Measurements from ENCODE around the gene SMYD3. TPM values are rescaled to one million over a fixed set of nuclear protein-coding genes. Genes with fewer than 3 reads are reported as not detected.

The SMYD3 gene
- total and polyA plus RNA-seq, 2 of the 4 experiments (the other 2 are of a cell fraction), result 26.5 to 37.6 TPM

DNA sequence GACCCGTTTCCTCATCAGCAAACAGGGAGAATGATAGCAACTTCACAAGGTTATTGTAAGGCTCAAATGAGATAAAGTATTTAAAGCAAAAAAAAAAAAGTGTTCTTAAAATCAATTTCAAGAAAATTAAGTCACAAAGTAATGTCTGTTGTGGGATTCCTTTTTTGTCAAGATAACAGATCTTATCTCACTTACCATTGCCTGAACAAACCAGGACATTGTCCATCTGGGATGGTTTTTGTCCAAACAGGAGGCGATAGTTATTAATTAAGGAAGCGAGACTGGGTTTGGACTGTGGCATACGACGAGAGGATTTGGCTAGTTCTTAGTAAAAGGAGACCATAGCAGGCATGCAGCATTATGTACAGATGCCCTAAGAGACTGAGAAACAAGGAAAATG, 458.4 kb downstream of the SMYD3 start:
- ChIA-PET POLR2A (ENCODE audit: unreplicated experiment) (interaction anchor here (0.7 kb wide), 1 partner anchor 333 kb away, joined by 3 read pairs; no protein-coding TSS in a partner anchor), CTCF (no interaction called here)
- H3K18ac ChIP-seq (ENCODE audit: low read depth, low read length), result no peak overlapping the region
- ATAC-seq (ENCODE audit: low read depth), result no peak
- no peak for DNase-seq
- TF ChIP-seq RFX5 (IDR thresholded peaks at IDR 0.05; ENCODE audit: low read depth, low read length), result no peak
- TF ChIP-seq, protein P1, sequence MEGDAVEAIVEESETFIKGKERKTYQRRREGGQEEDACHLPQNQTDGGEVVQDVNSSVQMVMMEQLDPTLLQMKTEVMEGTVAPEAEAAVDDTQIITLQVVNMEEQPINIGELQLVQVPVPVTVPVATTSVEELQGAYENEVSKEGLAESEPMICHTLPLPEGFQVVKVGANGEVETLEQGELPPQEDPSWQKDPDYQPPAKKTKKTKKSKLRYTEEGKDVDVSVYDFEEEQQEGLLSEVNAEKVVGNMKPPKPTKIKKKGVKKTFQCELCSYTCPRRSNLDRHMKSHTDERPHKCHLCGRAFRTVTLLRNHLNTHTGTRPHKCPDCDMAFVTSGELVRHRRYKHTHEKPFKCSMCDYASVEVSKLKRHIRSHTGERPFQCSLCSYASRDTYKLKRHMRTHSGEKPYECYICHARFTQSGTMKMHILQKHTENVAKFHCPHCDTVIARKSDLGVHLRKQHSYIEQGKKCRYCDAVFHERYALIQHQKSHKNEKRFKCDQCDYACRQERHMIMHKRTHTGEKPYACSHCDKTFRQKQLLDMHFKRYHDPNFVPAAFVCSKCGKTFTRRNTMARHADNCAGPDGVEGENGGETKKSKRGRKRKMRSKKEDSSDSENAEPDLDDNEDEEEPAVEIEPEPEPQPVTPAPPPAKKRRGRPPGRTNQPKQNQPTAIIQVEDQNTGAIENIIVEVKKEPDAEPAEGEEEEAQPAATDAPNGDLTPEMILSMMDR (conservative IDR thresholded peaks at IDR 0.05; ENCODE audit: low read depth, low read length), result no peak
- no peak for TF ChIP-seq CEBPB (IDR thresholded peaks at IDR 0.05; ENCODE audit: low read depth, low read length)
- TF ChIP-seq USF2 (IDR thresholded peaks at IDR 0.05; ENCODE audit: low read depth, low read length), result no peak
- TF ChIP-seq MAZ (IDR thresholded peaks at IDR 0.05; ENCODE audit: borderline replicate concordance, low read depth, low read length), result no peak
- no peak for TF ChIP-seq NFE2L2 (IDR thresholded peaks at IDR 0.05; ENCODE audit: low read depth, low read length)
- TF ChIP-seq POLR2A (IDR thresholded peaks at IDR 0.05; ENCODE audit: low read depth, low read length), result no peak
- TF ChIP-seq FOS (IDR thresholded peaks at IDR 0.05; ENCODE audit: low read depth, low read length), result no peak
- H3K4me1 ChIP-seq (ENCODE audit: control insufficient read depth, insufficient read depth, low read length), result no peaks in the 10 kb centered on the region
- H3K4me3 ChIP-seq (ENCODE audit: insufficient read depth, low read depth, low read length), result no peak overlapping the region
- H2AK9ac ChIP-seq (replicated peaks; ENCODE audit: low read depth, low read length, poor library complexity), result no peak overlapping the region
- dilution Hi-C loops (cut with HindIII; ENCODE audit: low sequenced_read_pairs, unreplicated experiment) (no loop called here), in situ Hi-C loops (cut with MboI; ENCODE audit: low sequenced_read_pairs) (no loop called here), intact Hi-C loops (cut with micrococcal nuclease) (no loop called here)
- H3K14ac ChIP-seq (replicated peaks; ENCODE audit: low read depth, low read length), result no peak overlapping the region
- no TSS peak for BruUV-seq (replicated peaks)
- H3K27ac ChIP-seq (ENCODE audit: insufficient read depth, low read length), result no peak overlapping the region
- H3K36me3 ChIP-seq (ENCODE audit: control insufficient read depth, insufficient read depth, low read length), result no peaks in the 10 kb centered on the region
- no peak overlapping the region for H4K5ac ChIP-seq (ENCODE audit: low read depth, low read length)
- no peak overlapping the region for H3K56ac ChIP-seq (ENCODE audit: extremely low read depth, insufficient read depth, low read length)
- no peak overlapping the region for H3K4ac ChIP-seq (ENCODE audit: low read depth, low read length)
- WGBS, 2 experiments (ENCODE audit: extremely low coverage in 2 of 2, insufficient read length in 1 of 2), result no CpG with 5 or more reads among the region's 5 CpGs
- H4K91ac ChIP-seq (ENCODE audit: insufficient read depth, low read depth, low read length), result no peak overlapping the region
- no peak overlapping the region for H2AK5ac ChIP-seq (ENCODE audit: low read depth, low read length)
- H3K9me3 ChIP-seq (ENCODE audit: control insufficient read depth, insufficient read depth, low read length), result no peaks in the 10 kb centered on the region
- H2AFZ ChIP-seq (replicated peaks; ENCODE audit: low read length, poor library complexity), result no peak overlapping the region
- H3K27me3 ChIP-seq (ENCODE audit: control insufficient read depth, insufficient read depth, low read length), result no peaks in the 10 kb centered on the region
- H4K8ac ChIP-seq (ENCODE audit: low read depth in 2 of 2, low read length in 2 of 2), result no peak overlapping the region
- no peak overlapping the region for H3K23ac ChIP-seq (ENCODE audit: low read depth, low read length)
- H2BK120ac ChIP-seq (ENCODE audit: low read depth, low read length), result no peak overlapping the region
- H3K79me1 ChIP-seq (ENCODE audit: low read depth in 1 of 2, low read length in 2 of 2), result no peaks in the 10 kb centered on the region
- H3K4me2 ChIP-seq (ENCODE audit: low read depth, low read length), result no peak overlapping the region
- no peak overlapping the region for H2BK5ac ChIP-seq (ENCODE audit: low read depth, low read length, poor library complexity, severe bottlenecking)
- H3K9ac ChIP-seq (ENCODE audit: low read depth, low read length), result no peak overlapping the region
- no peaks in the 10 kb centered on the region for H4K20me1 ChIP-seq (ENCODE audit: insufficient read depth, low read length)
- H3K9me1 ChIP-seq (ENCODE audit: insufficient read depth, low read length), result peaks cover 2% of the 10 kb centered on the region; the same call in 1 of the 2 replicates
- no peak overlapping the region for H2BK15ac ChIP-seq (ENCODE audit: low read depth, low read length)
- no peak overlapping the region for H2BK20ac ChIP-seq (ENCODE audit: low read depth, low read length)
